HUDEP-2 (cell line): ENCODE results near the gene POTEB3.
"Not testable (repeated sequence)": the region's sequence is repeated elsewhere in the genome, so short reads cannot be mapped to it uniquely, and the experiment has no call there.

Source experiments
- DNase-seq, 76 experiments: peaks; one replicate each; lab custom pipeline; 2025; ENCODE audit not compliant: unreplicated experiment in 76 of 76; lab: John Stamatoyannopoulos, UW

POTEB3 gene

GRCh38 chr15:21440399-21440798 lies at the start of gene POTEB3:
Gene POTEB3, minus strand, starts transcription at chr15:21440499. Its CDS starts 488 bp downstream, at chr15:21440011.
- not testable (repeated sequence) for DNase-seq

GRCh38 chr15:21453683-21454082 lies 13.4 kb upstream of the POTEB3 start:
- not testable (repeated sequence) for DNase-seq

GRCh38 chr15:21451920-21452563 lies 11.7 kb upstream of the POTEB3 start:
- DNase-seq = not testable (repeated sequence)

GRCh38 chr15:21451487-21451886 lies 11.2 kb upstream of the POTEB3 start:
- DNase-seq = not testable (repeated sequence)

GRCh38 chr15:21407366-21407765 lies 32.9 kb downstream of the POTEB3 start:
- DNase-seq = not testable (repeated sequence)

GRCh38 chr15:21401531-21401930 lies 38.8 kb downstream of the POTEB3 start:
- not testable (repeated sequence) for DNase-seq

- DNase-seq = not testable (repeated sequence)
These were observed 41.2 kb downstream of the POTEB3 start for GRCh38 chr15:21399111-21399510.

GRCh38 chr15:21398511-21398910 lies 41.8 kb downstream of the POTEB3 start:
- not testable (repeated sequence) for DNase-seq

- DNase-seq = not testable (repeated sequence)
These were observed 42.6 kb downstream of the POTEB3 start for GRCh38 chr15:21397656-21398055.

GRCh38 chr15:21397186-21397585 lies 43.1 kb downstream of the POTEB3 start:
- DNase-seq = not testable (repeated sequence)

GRCh38 chr15:21385961-21386360 lies 54.3 kb downstream of the POTEB3 start:
- DNase-seq = not testable (repeated sequence)

GRCh38 chr15:21383866-21384485 lies 56.3 kb downstream of the POTEB3 start:
- DNase-seq = not testable (repeated sequence)

- DNase-seq = not testable (repeated sequence)
These were observed 66.6 kb downstream of the POTEB3 start for GRCh38 chr15:21373682-21374081.

GRCh38 chr15:21369177-21369576 lies 71.1 kb downstream of the POTEB3 start:
- not testable (repeated sequence) for DNase-seq

- not testable (repeated sequence) for DNase-seq
These were observed 71.7 kb downstream of the POTEB3 start for GRCh38 chr15:21368625-21369024.
